Measurements from ENCODE around the gene LAX1.
A peak's percentile ranks its signal among the peaks of the same experiment; 100 is the strongest.
"Not testable (repeated sequence)": the region's sequence is repeated elsewhere in the genome, so short reads cannot be mapped to it uniquely, and the experiment has no call there.

LAX1 gene

DNA sequence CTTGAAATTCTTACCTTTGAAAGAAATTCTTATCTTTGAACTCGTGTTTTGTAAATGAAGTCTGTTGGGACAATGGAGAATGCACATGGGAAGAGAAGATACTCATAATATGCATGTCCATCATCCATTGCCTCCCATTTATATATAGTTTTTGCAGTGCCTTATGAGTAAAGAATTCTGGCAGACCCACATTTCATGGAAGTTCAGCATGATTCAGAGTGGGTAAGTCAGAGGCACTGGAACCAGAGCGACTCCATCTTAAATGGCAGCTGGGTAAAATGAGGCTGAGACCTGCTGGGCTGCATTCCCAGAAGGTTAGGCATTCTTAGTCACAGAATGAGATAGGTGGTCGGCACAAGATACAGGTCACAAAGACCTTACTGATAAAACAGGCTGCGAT is 13.8 kb downstream of the LAX1 start:
- TF ChIP-seq, protein P1, sequence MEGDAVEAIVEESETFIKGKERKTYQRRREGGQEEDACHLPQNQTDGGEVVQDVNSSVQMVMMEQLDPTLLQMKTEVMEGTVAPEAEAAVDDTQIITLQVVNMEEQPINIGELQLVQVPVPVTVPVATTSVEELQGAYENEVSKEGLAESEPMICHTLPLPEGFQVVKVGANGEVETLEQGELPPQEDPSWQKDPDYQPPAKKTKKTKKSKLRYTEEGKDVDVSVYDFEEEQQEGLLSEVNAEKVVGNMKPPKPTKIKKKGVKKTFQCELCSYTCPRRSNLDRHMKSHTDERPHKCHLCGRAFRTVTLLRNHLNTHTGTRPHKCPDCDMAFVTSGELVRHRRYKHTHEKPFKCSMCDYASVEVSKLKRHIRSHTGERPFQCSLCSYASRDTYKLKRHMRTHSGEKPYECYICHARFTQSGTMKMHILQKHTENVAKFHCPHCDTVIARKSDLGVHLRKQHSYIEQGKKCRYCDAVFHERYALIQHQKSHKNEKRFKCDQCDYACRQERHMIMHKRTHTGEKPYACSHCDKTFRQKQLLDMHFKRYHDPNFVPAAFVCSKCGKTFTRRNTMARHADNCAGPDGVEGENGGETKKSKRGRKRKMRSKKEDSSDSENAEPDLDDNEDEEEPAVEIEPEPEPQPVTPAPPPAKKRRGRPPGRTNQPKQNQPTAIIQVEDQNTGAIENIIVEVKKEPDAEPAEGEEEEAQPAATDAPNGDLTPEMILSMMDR (IDR thresholded peaks at IDR 0.05; ENCODE audit: low read depth, low read length) = no peak
- in situ Hi-C loops (cut with HindIII; ENCODE audit: low sequenced_read_pairs) = no loop called here
- no peak for DNase-seq (ENCODE audit: low read depth, low spot score)

DNA sequence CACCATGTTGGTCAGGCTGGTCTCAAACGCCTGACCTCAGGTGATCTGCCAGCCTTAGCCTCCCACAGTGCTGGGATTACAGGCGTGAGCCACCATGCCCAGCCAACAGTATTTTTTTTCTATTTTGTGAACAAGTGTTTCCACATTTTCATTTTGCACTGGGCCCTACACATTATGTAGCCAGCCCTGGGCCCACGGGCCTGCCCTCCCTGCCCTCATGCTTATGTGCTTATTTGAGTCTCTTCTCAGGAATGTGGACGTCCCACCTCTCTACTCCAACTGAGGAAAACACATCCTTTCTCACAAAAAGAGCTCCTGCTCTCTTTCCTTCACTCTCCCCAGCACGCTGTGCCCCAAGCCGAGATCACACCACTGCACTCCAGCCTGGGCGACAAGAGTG is 17.0 kb downstream of the LAX1 start:
- TF ChIP-seq, protein P1 (IDR thresholded peaks at IDR 0.05; ENCODE audit: low read depth, low read length) = no peak
- no peak for DNase-seq (ENCODE audit: low read depth, low spot score)
- H3K4me3 ChIP-seq (ENCODE audit: low read depth, low read length) = no peak overlapping the region
- in situ Hi-C loops (cut with HindIII; ENCODE audit: low sequenced_read_pairs) = no loop called here

More for the DNA sequence above, 13.8 kb downstream of the LAX1 start:
- no peak overlapping the region for H3K4me3 ChIP-seq (ENCODE audit: low read depth, low read length)

DNA sequence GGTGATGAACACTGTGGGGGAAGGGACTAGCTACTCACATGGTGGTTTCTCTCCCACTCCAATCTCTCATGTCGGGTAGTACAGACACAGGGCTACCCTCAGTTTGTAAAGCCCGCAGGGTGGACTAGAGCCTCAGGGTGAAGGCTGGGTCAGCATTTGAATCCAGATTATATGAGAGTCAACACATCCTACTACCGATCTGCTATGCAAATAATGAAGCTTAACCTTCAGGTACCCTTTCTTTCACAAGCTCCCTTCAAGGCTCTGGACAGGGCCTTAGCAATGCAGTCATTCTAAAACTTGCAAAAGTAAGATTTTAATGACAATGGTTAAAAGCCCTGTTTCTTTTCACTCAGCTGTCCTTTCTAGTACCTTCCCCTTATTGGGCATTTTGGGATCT is 25.0 kb downstream of the LAX1 start:
- in situ Hi-C loops (cut with HindIII; ENCODE audit: low sequenced_read_pairs) = no loop called here
- H3K4me3 ChIP-seq (ENCODE audit: low read depth, low read length) = no peak overlapping the region
- TF ChIP-seq, protein P1 (IDR thresholded peaks at IDR 0.05; ENCODE audit: low read depth, low read length) = no peak
- no peak for DNase-seq (ENCODE audit: low read depth, low spot score)

DNA sequence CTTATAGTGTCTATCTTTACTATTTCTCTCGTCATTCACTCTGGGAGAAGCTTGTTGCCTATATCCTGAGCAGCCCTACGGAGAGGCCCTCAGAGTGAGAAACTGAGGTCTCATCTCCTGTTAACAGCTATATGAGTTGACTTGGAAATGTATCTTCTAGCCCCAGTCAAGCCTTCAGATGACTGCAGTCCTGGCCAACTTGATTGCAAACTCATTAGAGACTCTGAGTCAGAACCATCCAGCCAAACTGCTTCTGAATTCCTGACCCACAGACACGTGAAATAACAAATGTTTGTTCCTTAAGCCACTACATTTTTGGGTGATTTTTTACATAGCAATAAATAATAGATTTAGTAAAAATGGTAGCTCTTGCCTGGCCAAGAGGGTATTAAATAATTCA is 26.5 kb downstream of the LAX1 start:
- in situ Hi-C loops (cut with HindIII; ENCODE audit: low sequenced_read_pairs) = no loop called here
- no peak overlapping the region for H3K4me3 ChIP-seq (ENCODE audit: low read depth, low read length)
- TF ChIP-seq, protein P1 (IDR thresholded peaks at IDR 0.05; ENCODE audit: low read depth, low read length) = no peak
- no peak for DNase-seq (ENCODE audit: low read depth, low spot score)

DNA sequence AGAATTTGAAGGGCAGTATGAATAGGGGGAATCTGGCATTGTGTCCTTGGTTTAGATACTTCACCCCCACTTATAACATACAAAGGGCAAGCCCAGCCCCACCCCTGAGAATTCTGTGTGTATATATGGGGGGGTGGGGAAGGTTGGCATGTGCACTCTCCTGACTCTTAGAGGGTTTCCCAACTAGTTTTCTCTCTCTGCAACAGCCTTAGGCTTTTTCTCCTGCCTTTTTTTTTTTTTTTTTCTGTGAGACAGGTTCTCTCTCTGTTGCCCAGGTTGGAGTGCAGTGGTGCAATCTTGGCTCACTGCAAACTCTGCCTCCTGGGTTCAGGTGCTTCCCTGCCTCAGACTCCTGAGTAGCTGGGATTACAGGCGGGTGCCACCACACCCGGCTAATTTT is 27.5 kb downstream of the LAX1 start:
- TF ChIP-seq, protein P1 (IDR thresholded peaks at IDR 0.05; ENCODE audit: low read depth, low read length) = no peak
- DNase-seq (ENCODE audit: low read depth, low spot score) = no peak
- H3K4me3 ChIP-seq (ENCODE audit: low read depth, low read length) = no peak overlapping the region
- in situ Hi-C loops (cut with HindIII; ENCODE audit: low sequenced_read_pairs) = no loop called here

DNA sequence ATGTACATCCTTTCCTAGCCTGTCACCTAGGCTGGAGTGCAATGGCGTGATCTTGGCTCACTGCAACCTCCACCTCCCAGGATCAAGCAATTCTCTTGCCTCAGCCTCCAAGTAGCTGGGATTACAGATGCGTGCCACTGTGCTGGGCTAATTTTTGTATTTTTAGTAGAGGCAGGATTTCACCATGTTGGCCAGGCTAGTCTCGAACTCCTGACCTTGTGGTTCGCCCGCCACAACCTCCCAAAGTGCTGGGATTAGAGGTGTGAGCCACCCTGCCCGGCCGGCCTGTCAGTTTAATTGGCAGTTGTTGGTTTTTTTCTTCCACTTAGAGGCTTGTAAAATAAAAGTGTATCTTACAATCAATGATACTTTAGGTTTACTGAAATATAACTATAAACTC is 28.6 kb downstream of the LAX1 start:
- H3K4me3 ChIP-seq (ENCODE audit: low read depth, low read length); in situ Hi-C loops (cut with HindIII; ENCODE audit: low sequenced_read_pairs); DNase-seq (ENCODE audit: low read depth, low spot score): not testable (repeated sequence)

DNA sequence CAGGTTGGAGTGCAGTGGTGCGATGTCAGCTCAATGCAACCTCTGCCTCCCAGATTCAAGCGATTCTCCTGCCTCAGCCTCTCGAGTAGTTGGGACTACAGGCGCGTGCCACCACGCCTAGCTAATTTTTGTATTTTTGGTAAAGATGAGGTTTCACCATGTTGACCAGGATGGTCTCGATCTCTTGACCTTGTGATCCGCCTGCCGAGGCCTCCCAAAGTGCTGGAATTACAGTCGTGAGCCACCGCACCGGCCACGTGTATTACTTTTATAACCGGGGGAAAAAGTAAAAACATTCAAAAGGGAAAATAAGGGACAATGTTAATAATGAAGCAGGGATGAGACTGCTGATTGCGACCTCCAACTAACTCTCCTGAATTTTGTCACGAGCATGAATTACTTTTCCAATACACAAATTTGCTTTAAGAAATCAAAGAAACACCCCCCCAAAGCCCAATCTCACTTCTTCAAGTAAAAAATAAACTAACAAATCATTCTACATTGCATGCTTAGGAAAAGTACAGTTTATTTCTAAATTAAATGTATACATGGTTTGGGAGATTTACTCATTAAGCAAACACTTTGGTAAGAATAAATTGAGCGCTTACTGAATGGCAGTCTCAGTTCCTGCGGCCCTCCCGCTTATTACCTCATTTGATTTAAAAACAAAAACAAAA is 29.9 kb downstream of the LAX1 start:
- H3K4me3 ChIP-seq (ENCODE audit: low read depth, low read length) = peak overlapping the region; percentile 93
- TF ChIP-seq, protein P1 (IDR thresholded peaks at IDR 0.05; ENCODE audit: low read depth, low read length) = no peak
- in situ Hi-C loops (cut with HindIII; ENCODE audit: low sequenced_read_pairs) = no loop called here
- DNase-seq (ENCODE audit: low read depth, low spot score) = no peak
